ENCODE results near the gene PLAAT5. TPM values are rescaled to one million over a fixed set of nuclear protein-coding genes. Genes with fewer than 3 reads are reported as not detected.

Gene PLAAT5
- total RNA-seq, 1 experiment from 2014 or later, result 8.5 TPM

- Histone ChIP-seq H2BK12ac (ENCODE audit: insufficient read length, low read depth, low read length) (no peak overlapping the region), H2AK5ac (ENCODE audit: insufficient read length, low read length) (no peak overlapping the region), H3K27ac (ENCODE audit: insufficient read length, low read depth, low read length) (no peak overlapping the region), H3K4ac (ENCODE audit: low read depth, low read length) (no peak overlapping the region), H3K9ac (ENCODE audit: extremely low read depth, insufficient read length, low read length) (no peak overlapping the region), H3K9me3 (ENCODE audit: control insufficient read depth, low read depth, low read length) (no peaks in the 10 kb centered on the region), H3K4me2 (ENCODE audit: insufficient read depth, insufficient read length, low read length) (no peak overlapping the region), H4K8ac (replicated peaks; ENCODE audit: insufficient read length, low read depth, low read length) (no peak overlapping the region), H3K79me2 (ENCODE audit: insufficient read depth, low read length) (no peaks in the 10 kb centered on the region), H4K91ac (ENCODE audit: insufficient read length, low read depth, low read length) (no peak overlapping the region), H3K4me1 (ENCODE audit: insufficient read depth, low read length) (peaks cover 9% of the 10 kb centered on the region; the same call in 1 of the 2 replicates), H3K56ac (ENCODE audit: insufficient read length, low read depth, low read length) (no peak overlapping the region), H3K79me1 (ENCODE audit: insufficient read depth, low read depth, low read length, poor library complexity, severe bottlenecking) (no peaks in the 10 kb centered on the region), H2AFZ (ENCODE audit: low read length) (no peak overlapping the region), H2BK5ac (ENCODE audit: insufficient read length, low read length) (no peak overlapping the region), H3K27me3 (ENCODE audit: insufficient read depth, low read length) (no peaks in the 10 kb centered on the region), H3T11ph (ENCODE audit: low read length) (no peak overlapping the region), H2BK120ac (ENCODE audit: low read depth, low read length, poor library complexity, severe bottlenecking) (no peak overlapping the region), H2BK20ac (ENCODE audit: low read depth, low read length, poor library complexity, severe bottlenecking) (no peak overlapping the region), H3K14ac (ENCODE audit: insufficient read depth, low read length) (no peak overlapping the region), H3K18ac (ENCODE audit: insufficient read length, low read depth, low read length) (no peak overlapping the region), H3K23me2 (ENCODE audit: insufficient read length, low read depth, low read length, poor library complexity, severe bottlenecking) (no peaks in the 10 kb centered on the region), H4K5ac (ENCODE audit: insufficient read length, low read depth, low read length) (no peak overlapping the region), H3K23ac (ENCODE audit: insufficient read length, low read depth, low read length) (no peak overlapping the region), H4K20me1 (ENCODE audit: control insufficient read depth, insufficient read depth, insufficient read length) (no peaks in the 10 kb centered on the region), H2BK15ac (ENCODE audit: low read depth, low read length) (no peak overlapping the region)
- Mint-ChIP-seq H3K4me3 (no peak overlapping the region), H3K9me3 (0 out of 5 replicates have a peak, but pooled peaks cover 0 to 3% of the 10 kb centered on the region in 2 experiments), H3K36me3 (ENCODE audit: insufficient read depth in 1 of 3, low read depth in 3 of 3) (peaks cover 0 to 10% (median 2%) of the 10 kb centered on the region in 3 experiments; a peak in 2 of 7 replicates), H3K27me3 (ENCODE audit: low read depth) (peaks cover 1% of the 10 kb centered on the region), H3K27ac (peak overlapping the region in 2 of 3 experiments; percentile 8 to 53; a peak in 2 of 7 replicates), H3K4me1 (peaks cover 62 to 67% of the 10 kb centered on the region in 2 experiments)
- TF ChIP-seq CTCF (conservative IDR thresholded peaks at IDR 0.05), result no peak
- no peak for DNase-seq
- WGBS (ENCODE audit: extremely low coverage, insufficient read length, low lambda C conversion rate), result no CpG with 5 or more reads among the region's 2 CpGs
These were observed 16.5 kb upstream of the PLAAT5 start for GRCh38 chr11:63507511-63507910.
